Measurements from ENCODE around the gene ARID4B. TPM values are rescaled to one million over a fixed set of nuclear protein-coding genes. Genes with fewer than 3 reads are reported as not detected.

The ARID4B gene
- total and polyA plus RNA-seq, 2 of the 13 experiments (the other 11 are each of a cell fraction or from before 2014, with no cell fraction given): 9.7 to 24.6 TPM

DNA sequence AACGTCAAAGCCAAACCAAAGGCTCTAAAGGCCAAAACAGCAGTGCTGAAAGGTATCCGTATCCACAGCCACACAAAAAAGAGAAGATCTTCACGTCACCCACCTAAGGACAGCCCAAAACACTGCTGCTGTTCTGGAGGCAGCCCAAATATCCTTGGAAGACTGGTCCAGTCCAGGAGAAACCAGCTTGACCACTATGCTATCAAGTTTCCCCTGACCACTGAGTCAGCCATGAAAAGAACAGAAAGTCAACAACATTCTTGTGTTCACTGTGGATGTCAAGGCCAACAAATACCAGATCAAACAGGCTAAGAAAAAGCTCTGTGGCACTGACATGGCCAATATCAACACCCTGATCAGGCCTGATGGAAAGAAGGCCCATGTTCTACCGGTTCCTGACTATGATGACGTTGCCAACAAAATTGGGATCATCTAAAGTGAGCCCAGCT, 32.1 kb downstream of the ARID4B start (continued):
- TF ChIP-seq, protein P1, sequence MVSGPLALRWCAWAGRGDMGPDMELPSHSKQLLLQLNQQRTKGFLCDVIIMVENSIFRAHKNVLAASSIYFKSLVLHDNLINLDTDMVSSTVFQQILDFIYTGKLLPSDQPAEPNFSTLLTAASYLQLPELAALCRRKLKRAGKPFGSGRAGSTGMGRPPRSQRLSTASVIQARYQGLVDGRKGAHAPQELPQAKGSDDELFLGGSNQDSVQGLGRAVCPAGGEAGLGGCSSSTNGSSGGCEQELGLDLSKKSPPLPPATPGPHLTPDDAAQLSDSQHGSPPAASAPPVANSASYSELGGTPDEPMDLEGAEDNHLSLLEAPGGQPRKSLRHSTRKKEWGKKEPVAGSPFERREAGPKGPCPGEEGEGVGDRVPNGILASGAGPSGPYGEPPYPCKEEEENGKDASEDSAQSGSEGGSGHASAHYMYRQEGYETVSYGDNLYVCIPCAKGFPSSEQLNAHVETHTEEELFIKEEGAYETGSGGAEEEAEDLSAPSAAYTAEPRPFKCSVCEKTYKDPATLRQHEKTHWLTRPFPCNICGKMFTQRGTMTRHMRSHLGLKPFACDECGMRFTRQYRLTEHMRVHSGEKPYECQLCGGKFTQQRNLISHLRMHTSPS (CRISPR knock-in tag; IDR thresholded peaks at IDR 0.05; ENCODE audit: low read depth): 0 out of 2 replicates have a peak, but pooled peaks have one; percentile 24
- TF ChIP-seq NONO (IDR thresholded peaks at IDR 0.05) (no peak), NONO (CRISPR knock-in tag; conservative IDR thresholded peaks at IDR 0.05) (no peak; the same call in 1 of the 2 replicates), ZBTB38 (CRISPR knock-in tag; IDR thresholded peaks at IDR 0.05) (no peak), KAT8 (CRISPR knock-in tag; IDR thresholded peaks at IDR 0.05) (peak; percentile 75), ZBTB7B (CRISPR knock-in tag; IDR thresholded peaks at IDR 0.05) (no peak), CEBPG (CRISPR knock-in tag; IDR thresholded peaks at IDR 0.05) (peak; percentile 62), KLF11 (CRISPR knock-in tag; IDR thresholded peaks at IDR 0.05) (no peak), ZNF776 (CRISPR knock-in tag; IDR thresholded peaks at IDR 0.05) (no peak), ATAD3A (CRISPR knock-in tag; IDR thresholded peaks at IDR 0.05) (no peak), ZNF7 (CRISPR knock-in tag; IDR thresholded peaks at IDR 0.05) (no peak), PAF1 (CRISPR knock-in tag; IDR thresholded peaks at IDR 0.05) (no peak), SSRP1 (CRISPR knock-in tag; IDR thresholded peaks at IDR 0.05) (no peak), JARID2 (CRISPR knock-in tag; IDR thresholded peaks at IDR 0.05; ENCODE audit: insufficient replicate concordance) (no peak), ZNF556 (CRISPR knock-in tag; IDR thresholded peaks at IDR 0.05; ENCODE audit: borderline replicate concordance) (no peak; the same call in 1 of the 2 replicates), MTF1 (CRISPR knock-in tag; IDR thresholded peaks at IDR 0.05) (no peak), YY1 (IDR thresholded peaks at IDR 0.05; ENCODE audit: insufficient read depth, insufficient replicate concordance, low read depth, low read length) (no peak), MAFG (CRISPR knock-in tag; IDR thresholded peaks at IDR 0.05) (no peak), NFIC (IDR thresholded peaks at IDR 0.05; ENCODE audit: low read length) (peak; percentile 84), ZNF253 (CRISPR knock-in tag; IDR thresholded peaks at IDR 0.05; ENCODE audit: borderline replicate concordance) (no peak), U2AF1 (optimal IDR thresholded peaks at IDR 0.05; ENCODE audit: low read depth, low read length) (no peak), HMG20A (CRISPR knock-in tag; IDR thresholded peaks at IDR 0.05; ENCODE audit: borderline replicate concordance) (peak; percentile 84; the same call in 1 of the 2 replicates), HCFC1 (IDR thresholded peaks at IDR 0.05; ENCODE audit: low read depth, low read length) (no peak), ZNF44 (CRISPR knock-in tag; IDR thresholded peaks at IDR 0.05) (no peak), JDP2 (CRISPR knock-in tag; IDR thresholded peaks at IDR 0.05; ENCODE audit: borderline replicate concordance) (no peak)
- TF ChIP-seq, protein P2, sequence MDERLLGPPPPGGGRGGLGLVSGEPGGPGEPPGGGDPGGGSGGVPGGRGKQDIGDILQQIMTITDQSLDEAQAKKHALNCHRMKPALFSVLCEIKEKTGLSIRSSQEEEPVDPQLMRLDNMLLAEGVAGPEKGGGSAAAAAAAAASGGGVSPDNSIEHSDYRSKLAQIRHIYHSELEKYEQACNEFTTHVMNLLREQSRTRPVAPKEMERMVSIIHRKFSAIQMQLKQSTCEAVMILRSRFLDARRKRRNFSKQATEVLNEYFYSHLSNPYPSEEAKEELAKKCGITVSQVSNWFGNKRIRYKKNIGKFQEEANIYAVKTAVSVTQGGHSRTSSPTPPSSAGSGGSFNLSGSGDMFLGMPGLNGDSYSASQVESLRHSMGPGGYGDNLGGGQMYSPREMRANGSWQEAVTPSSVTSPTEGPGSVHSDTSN (CRISPR knock-in tag; IDR thresholded peaks at IDR 0.05): no peak
- TF ChIP-seq, protein P3, sequence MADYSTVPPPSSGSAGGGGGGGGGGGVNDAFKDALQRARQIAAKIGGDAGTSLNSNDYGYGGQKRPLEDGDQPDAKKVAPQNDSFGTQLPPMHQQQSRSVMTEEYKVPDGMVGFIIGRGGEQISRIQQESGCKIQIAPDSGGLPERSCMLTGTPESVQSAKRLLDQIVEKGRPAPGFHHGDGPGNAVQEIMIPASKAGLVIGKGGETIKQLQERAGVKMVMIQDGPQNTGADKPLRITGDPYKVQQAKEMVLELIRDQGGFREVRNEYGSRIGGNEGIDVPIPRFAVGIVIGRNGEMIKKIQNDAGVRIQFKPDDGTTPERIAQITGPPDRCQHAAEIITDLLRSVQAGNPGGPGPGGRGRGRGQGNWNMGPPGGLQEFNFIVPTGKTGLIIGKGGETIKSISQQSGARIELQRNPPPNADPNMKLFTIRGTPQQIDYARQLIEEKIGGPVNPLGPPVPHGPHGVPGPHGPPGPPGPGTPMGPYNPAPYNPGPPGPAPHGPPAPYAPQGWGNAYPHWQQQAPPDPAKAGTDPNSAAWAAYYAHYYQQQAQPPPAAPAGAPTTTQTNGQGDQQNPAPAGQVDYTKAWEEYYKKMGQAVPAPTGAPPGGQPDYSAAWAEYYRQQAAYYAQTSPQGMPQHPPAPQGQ (CRISPR knock-in tag; IDR thresholded peaks at IDR 0.05; ENCODE audit: borderline replicate concordance): no peak
- TF ChIP-seq, protein P4, sequence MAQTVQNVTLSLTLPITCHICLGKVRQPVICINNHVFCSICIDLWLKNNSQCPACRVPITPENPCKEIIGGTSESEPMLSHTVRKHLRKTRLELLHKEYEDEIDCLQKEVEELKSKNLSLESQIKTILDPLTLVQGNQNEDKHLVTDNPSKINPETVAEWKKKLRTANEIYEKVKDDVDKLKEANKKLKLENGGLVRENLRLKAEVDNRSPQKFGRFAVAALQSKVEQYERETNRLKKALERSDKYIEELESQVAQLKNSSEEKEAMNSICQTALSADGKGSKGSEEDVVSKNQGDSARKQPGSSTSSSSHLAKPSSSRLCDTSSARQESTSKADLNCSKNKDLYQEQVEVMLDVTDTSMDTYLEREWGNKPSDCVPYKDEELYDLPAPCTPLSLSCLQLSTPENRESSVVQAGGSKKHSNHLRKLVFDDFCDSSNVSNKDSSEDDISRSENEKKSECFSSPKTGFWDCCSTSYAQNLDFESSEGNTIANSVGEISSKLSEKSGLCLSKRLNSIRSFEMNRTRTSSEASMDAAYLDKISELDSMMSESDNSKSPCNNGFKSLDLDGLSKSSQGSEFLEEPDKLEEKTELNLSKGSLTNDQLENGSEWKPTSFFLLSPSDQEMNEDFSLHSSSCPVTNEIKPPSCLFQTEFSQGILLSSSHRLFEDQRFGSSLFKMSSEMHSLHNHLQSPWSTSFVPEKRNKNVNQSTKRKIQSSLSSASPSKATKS (CRISPR knock-in tag; IDR thresholded peaks at IDR 0.05): no peak

All from HepG2 (cell line).